NAMALWA (cell line): ENCODE data around the gene SCT.
A peak's percentile ranks its signal among the peaks of the same experiment; 100 is the strongest.

Experiments
- DNase-seq: peaks from one replicate; pipeline ENCODE4 v3.0.0-alpha.2; 2015; ENCODE audit warnings: low spot score

SCT gene

DNA sequence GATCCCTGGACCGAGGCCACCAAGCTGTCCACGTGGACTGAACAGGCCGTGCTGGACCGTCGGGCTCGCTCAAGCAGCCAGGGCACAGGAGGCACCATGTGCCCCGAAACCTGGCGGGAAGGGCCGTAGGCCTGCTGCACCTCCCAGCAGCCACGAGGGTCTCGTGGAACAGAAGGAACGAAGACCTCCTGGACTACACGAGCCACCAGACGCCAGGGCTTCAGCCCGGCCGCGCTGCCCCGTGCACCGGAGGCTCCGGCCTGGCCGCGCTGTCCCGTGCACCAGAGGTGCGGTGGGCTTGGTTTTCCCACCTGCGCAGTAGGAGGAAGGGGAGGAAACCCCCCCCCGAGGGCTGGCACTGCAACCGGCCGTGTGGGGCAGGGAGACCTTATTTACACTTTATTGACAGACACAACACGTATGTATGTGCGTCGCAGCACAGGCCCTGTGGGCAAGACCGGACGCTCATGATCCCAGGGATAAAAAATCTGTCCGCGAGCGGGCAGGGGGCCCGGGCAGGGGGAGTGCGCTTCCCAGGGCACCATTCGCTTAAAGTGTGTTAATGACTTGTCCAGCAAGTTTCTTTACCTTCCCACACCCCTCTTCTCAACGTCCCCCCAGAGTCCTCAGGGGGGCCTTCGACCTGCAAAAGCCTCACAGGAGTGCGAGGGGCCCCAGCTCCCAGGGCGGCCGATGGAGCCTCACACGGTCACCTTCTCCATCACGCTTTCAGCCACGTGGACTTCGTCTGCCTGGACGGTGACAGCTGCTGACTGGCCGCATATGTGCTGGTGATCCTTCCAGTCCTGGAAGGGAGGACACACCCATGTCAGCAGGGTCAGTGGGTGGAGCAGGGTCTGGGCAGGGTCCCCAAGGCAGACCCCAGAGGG is 17.1 kb upstream of the SCT start:
- no peak for DNase-seq

DNA sequence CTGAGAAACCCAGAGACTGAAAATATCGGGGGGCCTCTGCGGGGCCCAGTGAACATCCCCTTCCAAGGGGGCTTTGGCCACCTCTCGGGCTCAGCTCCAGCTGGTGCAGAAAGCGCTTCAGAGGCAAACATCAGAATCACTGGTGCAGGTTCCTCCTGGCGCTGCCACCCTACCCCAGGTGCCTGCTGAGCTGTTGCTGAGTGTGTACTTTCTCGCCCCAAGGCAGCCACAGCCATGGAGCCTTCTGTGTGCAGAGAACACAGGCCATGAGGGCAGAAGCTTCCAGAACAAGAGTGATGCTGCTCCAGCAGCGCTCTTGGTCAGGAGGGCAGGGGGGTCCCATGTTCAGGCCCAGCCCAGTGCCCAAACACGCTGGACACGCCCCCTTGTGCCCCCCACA is 16.4 kb upstream of the SCT start:
- peak; percentile 41 for DNase-seq

DNA sequence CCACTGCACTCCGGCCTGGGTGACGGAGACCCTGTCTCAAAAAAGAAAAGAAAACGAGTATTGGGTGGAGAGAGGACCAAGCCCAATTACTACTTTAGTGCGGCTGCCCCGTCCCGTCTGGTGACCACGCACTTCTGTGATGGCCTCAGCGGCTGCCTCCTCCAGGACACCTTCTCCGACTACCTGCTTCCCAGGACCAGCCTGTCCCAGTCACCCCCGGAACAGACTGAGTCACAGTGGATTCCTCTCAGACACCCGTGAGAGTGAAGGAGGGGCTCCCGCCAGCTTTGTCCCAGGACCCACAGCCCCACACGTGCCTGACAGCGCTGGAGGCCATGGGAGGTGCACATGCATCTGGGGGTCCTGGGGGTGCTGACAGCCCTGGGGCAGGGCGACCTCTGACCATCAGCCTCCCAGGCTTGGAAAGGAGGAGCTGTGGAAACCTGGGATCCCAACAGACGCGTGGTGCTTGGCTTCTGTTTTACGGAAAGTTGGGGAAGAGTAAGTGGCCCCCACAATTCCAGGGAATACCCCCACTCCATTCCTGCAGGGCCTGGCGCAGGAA is 14.9 kb upstream of the SCT start:
- DNase-seq = no peak

DNA sequence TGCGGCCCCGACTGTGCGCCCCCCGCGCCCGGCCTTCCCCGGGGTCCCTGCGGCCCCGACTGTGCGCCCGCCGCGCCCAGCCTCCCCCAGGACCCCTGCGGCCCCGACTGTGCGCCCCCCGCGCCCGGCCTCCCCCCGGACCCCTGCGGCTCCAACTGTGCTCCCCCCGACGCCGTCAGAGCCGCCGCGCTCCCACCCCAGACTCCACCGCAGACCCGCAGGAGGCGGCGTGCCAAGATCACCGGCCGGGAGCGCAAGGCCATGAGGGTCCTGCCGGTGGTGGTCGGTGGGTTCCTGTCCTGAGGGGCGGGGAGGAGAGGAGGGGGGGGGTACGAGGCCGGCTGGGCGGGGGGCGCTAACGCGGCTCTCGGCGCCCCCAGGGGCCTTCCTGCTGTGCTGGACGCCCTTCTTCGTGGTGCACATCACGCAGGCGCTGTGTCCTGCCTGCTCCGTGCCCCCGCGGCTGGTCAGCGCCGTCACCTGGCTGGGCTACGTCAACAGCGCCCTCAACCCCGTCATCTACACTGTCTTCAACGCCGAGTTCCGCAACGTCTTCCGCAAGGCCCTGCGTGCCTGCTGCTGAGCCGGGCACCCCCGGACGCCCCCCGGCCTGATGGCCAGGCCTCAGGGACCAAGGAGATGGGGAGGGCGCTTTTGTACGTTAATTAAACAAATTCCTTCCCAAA is 13.2 kb upstream of the SCT start:
- no peak for DNase-seq

DNA sequence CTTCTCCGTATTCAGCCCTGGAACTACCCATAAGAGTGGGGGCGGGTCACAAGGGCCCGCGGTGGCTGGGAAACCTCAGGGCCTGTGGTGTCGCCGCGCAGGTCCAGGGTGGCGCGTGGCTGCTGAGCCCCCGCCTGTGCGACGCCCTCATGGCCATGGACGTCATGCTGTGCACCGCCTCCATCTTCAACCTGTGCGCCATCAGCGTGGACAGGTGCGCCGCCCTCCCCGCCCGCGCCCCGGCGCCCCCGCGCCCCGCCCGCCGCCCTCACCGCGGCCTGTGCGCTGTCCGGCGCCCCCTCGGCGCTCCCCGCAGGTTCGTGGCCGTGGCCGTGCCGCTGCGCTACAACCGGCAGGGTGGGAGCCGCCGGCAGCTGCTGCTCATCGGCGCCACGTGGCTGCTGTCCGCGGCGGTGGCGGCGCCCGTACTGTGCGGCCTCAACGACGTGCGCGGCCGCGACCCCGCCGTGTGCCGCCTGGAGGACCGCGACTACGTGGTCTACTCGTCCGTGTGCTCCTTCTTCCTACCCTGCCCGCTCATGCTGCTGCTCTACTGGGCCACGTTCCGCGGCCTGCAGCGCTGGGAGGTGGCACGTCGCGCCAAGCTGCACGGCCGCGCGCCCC is 12.5 kb upstream of the SCT start:
- DNase-seq = no peak

DNA sequence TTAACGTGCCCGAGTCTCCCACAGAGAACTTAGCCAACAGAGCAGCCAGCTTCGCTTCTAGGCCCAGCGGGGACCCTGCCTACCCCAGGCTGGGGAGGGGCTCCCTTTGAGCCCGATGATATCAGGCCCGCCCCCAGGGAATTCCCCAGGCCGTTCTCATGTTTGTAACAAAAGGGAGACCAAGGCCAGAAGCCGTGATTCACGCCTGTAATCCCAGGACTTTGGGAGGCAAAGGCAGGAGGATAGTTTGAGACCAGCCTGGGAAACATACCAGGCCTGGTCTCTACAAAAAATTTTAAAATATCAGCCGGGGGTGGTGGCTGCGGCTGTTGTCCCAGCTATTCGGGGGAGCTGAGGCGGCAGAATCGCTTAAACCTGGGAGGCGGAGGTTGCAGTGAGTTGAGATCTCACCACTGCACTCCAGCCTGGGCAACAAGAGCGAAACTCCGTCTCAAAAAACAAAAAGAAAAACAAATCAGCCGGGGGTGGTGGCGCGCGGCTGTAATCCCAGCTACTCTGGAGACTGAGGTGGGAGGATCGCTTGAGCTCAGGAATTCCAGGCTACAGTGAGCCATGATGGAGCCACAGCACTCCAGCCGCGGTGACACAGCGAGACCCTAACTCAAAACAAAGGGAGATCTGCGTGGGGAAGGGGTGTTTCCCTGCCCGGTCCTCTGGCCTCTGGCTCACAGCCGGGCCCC is 11.8 kb upstream of the SCT start:
- no peak for DNase-seq

DNA sequence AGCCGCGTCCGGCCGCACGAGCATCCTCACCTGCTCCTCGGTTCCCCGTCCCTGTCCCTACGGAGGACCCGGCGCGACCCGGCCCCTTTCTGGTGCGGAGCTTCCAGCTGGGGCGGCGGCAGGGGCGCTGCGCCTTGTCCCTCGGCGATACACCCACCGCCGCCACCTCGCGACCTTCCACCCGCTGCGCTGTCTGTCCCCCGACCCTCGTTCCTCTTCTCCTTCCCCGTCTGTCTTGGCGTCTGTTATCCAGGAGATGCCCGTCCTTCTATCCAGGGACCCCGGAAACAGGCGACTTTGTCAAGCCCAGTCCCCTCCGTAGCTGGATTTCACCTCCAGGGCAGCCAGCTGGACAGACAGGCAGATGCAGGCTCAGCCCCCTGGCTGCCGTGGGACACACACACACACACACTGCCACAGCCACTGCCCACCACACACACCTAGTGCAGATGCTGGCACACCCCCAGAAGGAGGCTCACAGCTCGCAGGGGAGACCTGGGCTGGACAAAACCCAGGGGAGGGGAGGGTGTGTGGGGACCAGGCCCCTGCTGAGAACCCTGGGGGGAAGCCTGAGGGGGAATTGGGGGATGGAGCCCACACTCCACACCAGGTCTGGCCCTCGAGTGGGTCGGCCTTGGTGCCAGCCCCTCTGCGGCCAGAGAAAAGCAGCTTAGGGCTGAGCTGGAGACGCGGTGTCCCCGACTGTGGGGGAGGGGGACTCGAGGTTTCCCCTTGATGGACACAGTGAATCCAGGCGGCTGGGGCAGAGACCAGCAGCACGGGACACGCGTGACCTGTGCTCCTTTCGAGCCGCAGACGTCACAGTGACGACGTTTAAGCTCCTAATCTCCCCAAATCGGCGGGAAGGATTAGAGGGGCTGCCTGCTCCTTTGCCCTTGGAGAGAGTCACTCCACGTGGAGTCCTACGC is 10.9 kb upstream of the SCT start:
- DNase-seq = no peak

DNA sequence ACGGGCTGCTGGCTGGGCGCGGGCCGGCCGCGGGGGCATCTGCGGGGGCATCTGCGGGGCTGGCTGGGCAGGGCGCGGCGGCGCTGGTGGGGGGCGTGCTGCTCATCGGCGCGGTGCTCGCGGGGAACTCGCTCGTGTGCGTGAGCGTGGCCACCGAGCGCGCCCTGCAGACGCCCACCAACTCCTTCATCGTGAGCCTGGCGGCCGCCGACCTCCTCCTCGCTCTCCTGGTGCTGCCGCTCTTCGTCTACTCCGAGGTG is 10.3 kb upstream of the SCT start:
- DNase-seq = no peak

DNA sequence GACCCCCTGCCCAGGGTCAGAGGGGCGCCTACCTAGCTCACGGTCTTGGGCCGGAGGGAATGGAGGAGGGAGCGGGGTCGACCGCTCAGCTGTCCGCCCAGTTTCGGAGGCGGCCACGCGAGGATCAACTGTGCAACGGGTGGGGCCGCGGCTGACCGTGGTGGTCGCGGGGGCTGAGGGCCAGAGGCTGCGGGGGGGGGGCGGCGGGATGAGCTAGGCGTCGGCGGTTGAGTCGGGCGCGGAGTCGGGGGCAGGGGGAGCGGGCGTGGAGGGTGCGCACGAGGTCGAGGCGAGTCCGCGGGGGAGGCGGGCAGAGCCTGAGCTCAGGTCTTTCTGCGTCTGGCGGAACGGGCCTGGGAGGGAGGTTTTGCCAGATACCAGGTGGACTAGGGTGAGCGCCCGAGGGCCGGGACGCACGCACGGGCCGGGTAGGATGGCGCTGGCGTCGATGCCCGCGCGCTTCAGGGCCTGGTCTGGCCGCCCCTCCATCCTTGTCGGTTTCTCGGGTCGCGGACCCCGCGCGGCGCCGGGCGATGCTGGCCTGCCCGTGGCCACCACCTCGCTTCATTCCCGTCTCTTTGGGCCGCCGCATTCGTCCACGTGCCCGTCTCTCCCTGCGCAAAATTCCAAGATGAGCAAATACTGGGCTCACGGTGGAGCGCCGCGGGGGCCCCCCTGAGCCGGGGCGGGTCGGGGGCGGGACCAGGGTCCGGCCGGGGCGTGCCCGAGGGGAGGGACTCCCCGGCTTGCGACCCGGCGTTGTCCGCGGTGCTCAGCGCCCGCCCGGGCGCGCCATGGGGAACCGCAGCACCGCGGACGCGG is 9.7 kb upstream of the SCT start, which contains the start of gene DRD4:
TSS of gene DRD4 (plus strand) at position 759 of the 822 bp plus-strand sequence. CDS start at position 795, 36 bp downstream.
- no peak for DNase-seq

DNA sequence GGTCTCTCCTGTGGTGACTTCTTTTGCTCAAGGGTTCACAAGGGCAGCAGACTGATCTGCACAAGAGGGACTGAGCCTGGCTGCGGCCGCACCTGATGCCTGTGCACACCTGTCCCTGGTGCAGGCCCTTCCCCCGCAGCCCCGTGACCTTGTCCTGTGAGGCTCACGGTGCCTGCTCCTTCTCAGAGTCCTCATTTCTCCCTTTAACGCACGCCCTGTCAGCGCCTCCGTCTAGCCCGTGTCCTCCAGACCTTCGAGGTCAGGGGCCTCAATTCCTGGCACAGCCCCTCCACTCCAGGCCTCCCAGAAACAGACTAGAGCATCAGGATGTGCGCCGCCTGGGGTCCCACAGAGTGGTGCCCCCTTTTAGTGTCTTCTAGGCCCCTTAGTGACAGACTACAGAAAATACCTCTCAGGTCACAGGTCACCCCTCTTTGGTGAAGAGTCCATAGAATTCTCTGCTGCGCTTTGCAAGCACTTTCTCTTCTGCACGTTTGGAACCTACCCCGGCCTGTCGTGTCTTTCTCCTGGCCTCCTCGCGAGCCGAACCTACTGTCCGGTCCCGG is 9.0 kb upstream of the SCT start:
- no peak for DNase-seq

DNA sequence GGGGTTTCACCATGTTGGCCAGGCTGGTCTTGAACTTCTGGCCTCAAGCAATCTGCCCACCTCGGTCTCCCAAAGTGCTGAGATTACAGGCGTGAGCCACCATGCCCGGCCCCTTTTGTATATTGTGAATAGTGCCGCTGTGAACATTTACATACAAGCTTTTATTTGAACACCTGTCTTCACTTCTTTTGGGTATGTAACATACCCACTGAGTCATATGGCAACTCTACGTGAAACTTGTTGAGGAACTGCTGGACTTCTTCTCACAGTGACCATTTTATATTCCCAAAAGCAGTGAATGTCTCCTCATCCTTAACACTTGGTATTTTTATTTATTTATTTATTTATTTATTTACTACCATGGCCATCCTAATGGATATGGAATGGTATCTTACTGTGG is 3.9 kb upstream of the SCT start:
- no peak for DNase-seq

DNA sequence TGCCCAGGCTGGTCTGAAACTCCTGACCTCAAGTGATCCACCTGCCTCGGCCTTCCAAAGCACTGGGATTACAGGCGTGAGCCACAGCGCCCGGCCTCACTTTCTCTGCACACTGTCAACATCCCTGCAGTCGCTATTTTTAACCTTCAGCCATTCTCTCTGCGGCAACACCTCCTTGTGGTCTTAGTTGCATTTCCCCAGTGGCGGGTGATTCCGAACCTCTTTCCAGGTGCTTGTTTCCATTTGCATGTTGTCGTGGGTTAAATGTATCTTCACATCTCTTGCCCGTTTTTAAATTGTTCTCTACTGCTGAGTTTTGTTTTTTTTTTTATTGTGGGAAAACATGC is 2.2 kb upstream of the SCT start:
- DNase-seq = peak; percentile 59

DNA sequence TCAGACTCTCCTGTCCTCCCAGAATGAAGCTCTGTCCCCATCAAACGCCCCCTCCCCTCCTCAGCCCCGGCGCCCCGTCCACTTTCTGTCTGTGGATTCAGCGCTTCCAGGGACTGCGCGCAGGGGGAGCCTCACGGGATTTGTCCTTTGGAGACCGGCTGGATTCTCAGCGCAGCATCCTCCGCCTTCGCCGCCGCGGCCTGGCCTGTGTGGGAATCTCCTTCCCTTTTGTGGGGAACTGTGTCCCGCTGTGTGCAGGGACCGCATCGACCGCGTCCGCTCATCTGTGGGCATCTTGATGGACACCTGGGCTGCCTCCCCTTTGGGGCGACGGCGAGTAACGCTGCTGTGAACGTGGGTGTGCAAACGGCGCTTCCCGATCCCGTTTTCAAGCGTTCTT is 1.1 kb upstream of the SCT start:
- DNase-seq = no peak

DNA sequence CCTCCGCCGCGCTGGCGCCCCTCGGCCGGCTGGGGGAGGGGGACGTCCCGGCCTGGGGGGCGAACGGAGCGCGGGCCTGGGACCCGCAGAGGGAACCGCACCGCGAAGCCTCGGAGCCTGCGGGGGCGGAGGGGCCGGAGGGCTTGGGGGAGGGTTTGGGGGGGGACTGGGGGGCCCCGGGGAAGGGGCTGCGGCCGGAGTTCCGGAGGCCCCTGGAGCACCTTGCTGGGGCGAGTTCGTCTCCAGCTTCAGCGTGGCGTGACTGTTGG is 261 bp upstream of the SCT start:
- DNase-seq = no peak

DNA sequence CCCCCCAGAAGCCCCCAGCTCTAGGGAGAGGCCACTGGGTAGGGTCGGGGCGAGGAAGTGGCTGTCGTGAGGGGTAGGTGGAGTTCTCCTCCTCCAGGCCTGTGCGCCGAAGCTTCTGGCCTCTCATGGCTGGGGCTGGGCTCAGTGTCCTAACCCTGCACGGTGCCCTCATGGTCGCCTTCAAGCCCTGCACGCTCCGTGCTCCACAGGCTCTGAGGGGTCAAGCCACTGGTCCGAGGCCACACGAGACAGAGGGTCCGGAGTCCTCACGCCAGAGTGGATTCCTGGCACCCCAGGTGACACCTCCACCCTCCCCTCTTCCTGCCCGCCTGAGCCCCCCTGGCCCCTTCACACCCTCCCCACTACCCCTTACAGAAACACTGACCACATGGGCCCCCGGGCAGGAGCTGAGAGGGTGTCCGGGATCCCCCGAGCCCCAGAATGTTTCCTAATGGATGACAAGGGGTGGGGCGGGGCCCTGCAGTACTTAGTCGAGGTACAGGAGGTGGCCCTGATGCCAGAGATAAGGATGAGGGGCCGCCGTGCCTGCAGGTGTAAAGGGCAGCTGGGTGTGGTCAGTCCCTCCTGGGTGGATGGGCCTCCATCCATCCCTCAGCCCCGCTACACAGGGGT is 1.2 kb downstream of the SCT start:
- no peak for DNase-seq

DNA sequence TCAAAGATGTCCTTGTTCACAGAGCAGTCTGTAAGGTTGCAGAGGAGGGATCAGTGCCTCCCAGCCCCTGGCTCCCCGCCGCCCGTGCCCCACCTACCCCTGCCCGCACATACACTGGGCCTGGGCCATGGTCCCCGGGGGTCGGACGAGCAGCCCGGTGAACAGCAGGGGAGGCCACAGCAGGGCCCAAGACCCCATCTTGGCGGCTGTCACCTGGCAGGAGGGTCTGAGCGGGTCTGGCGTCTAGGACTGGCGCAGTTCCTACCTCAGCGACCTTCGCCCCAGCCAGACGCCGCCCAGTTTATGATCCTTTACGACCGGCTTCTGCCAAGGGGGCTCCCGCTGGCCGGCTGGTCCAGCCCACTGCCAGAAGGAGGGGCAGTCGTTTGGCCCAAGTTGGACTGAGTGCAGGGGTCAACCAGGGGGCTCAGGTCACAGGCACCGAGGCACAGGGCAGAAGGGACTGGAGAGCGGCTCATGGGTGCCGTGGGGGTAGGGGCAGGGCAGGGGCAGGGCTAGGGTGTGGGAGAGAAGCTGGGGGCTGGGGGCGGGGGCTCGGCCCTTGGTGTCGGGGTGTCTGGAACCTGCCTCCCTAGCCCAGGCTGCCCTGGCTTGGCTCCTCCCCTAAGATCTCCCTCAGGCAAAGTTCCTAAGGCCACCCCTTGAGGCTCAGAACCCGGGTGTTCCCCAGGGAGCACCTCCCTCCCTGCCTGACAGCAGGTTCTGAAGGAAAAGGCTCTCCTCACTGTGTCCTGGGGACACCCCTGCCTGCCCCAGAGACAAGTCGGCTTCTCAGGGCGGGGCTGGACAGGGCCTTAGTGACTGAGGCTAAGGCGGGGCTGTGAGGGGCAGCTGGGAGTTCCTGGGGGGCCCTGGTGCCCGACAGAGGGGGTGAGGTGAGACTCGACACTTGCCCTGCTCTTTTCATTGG is 2.0 kb downstream of the SCT start, which contains the start of gene CDHR5:
TSS of gene CDHR5 (minus strand) at position 251 of the 931 bp plus-strand sequence. CDS start at position 198, 53 bp downstream.
- no peak for DNase-seq

DNA sequence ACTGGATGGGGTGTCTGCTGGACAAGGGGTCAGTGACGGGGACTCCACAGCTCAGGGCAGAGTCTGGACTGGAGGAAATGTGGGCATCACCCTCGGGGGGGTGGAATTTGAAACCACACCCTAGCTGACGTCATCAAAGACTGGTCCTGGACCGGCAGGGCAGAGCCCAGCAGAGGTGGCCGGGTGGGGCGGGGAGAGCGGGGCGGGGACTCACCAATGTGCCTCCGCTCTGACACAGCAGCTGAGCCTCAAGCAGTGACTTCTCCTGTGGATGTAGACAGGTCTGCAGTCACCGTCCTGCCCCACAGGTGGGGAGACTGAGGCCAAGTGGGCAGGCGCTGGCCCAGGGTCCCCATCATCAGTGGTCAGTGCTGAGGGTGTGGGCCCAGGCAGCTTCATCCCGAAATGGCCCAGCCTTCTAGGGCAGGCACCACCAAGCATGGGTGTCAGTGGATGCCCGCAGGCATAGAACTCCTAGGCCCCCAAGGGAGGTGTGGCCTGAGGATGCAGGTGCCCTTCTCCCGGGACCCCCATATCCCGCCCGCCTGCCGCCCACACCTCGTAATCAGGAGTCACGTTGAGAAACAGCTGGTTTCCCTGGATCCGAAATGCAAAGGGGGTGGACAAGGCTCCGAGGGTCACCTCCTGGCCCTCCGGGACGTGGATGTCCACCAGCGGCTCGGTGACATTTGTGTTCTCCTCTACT is 2.8 kb downstream of the SCT start:
- DNase-seq = no peak

DNA sequence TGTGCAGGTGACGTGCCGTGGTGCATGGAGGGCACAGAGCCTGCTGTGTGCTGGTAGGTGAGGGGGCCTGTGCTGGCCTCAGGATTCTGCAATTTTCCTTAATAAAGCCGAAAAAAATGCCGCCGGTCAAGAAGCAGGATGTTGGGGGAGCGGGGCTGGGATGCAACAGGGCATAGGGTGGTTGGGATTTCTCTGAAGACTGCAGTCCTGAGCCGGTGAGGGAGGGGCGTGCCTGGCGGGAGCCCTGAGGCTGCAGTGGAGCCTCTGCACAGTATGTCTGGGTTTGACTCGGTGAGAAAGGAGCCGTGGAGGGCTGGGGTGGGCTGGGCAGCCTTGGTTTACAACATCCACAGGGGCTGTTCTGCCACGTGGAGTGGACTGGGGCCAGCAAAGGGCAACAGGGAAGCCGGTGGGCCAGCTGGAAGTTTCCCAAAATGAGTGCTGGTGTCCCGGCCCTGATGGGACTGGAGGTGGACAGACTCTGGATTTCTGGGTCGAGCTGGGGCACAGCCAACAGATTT is 3.6 kb downstream of the SCT start:
- no peak for DNase-seq
